ENCODE results near the gene ABLIM1. TPM values are rescaled to one million over a fixed set of nuclear protein-coding genes. Genes with fewer than 3 reads are reported as not detected.
A peak's percentile ranks its signal among the peaks of the same experiment; 100 is the strongest.

The ABLIM1 gene
- total and polyA plus RNA-seq, 2 donors (not counting 1 experiment from before 2014, with no cell fraction given), result 5.3 to 13.6 TPM

DNA sequence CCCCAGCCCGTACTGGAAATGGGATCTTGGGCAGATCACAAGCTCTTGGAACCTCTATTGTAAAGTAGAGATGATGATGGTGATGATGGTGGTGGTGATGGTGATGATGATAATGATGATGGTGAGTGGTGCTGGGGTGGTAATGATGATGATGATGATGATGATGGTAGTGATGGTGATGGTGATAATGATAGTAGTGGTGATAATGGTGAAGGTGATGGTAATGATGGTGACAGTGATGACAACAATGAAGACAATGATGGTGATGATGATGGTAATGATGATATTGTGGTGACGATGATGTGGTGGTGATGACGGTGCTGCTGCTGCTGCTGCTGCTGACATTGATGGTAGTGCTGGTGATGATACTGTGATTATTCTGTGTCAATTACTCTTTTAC is 162.8 kb downstream of the ABLIM1 start:
- Histone ChIP-seq H3K27ac (ENCODE audit: insufficient read depth, low read length) (no peak overlapping the region), H3K79me2 (ENCODE audit: control insufficient read depth, insufficient read depth, low read length) (no peaks in the 10 kb centered on the region), H3K36me3 (ENCODE audit: control insufficient read depth, insufficient read depth, low read length) (no peaks in the 10 kb centered on the region), H3K4me2 (ENCODE audit: extremely low read depth, insufficient read depth, low read length) (no peak overlapping the region), H2AFZ (ENCODE audit: low read length) (no peak overlapping the region), H3K27me3 (ENCODE audit: control insufficient read depth, insufficient read depth, low read length) (no peaks in the 10 kb centered on the region), H3K9me3 (ENCODE audit: control insufficient read depth, insufficient read depth, low read depth, low read length) (no peaks in the 10 kb centered on the region), H3K4me3 (replicated peaks in 1 of 4; ENCODE audit: control extremely low read depth in 1 of 4, insufficient read depth in 1 of 4, low read depth in 3 of 4, low read length in 4 of 4) (no peak overlapping the region), H3K9ac (ENCODE audit: insufficient read depth, low read length) (no peak overlapping the region), H4K20me1 (ENCODE audit: control insufficient read depth, extremely low read depth, insufficient read depth, low read length) (no peaks in the 10 kb centered on the region), H3K4me1 (ENCODE audit: control insufficient read depth, extremely low read depth, insufficient read depth, low read length) (no peaks in the 10 kb centered on the region)
- no peak for DNase-seq (ENCODE audit: low read depth in 2 of 2)
- TF ChIP-seq, protein P1, sequence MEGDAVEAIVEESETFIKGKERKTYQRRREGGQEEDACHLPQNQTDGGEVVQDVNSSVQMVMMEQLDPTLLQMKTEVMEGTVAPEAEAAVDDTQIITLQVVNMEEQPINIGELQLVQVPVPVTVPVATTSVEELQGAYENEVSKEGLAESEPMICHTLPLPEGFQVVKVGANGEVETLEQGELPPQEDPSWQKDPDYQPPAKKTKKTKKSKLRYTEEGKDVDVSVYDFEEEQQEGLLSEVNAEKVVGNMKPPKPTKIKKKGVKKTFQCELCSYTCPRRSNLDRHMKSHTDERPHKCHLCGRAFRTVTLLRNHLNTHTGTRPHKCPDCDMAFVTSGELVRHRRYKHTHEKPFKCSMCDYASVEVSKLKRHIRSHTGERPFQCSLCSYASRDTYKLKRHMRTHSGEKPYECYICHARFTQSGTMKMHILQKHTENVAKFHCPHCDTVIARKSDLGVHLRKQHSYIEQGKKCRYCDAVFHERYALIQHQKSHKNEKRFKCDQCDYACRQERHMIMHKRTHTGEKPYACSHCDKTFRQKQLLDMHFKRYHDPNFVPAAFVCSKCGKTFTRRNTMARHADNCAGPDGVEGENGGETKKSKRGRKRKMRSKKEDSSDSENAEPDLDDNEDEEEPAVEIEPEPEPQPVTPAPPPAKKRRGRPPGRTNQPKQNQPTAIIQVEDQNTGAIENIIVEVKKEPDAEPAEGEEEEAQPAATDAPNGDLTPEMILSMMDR (conservative IDR thresholded peaks at IDR 0.05 in 1 of 2, IDR thresholded peaks at IDR 0.05 in 1 of 2; ENCODE audit: low read depth in 1 of 2, low read length in 2 of 2), result no peak

DNA sequence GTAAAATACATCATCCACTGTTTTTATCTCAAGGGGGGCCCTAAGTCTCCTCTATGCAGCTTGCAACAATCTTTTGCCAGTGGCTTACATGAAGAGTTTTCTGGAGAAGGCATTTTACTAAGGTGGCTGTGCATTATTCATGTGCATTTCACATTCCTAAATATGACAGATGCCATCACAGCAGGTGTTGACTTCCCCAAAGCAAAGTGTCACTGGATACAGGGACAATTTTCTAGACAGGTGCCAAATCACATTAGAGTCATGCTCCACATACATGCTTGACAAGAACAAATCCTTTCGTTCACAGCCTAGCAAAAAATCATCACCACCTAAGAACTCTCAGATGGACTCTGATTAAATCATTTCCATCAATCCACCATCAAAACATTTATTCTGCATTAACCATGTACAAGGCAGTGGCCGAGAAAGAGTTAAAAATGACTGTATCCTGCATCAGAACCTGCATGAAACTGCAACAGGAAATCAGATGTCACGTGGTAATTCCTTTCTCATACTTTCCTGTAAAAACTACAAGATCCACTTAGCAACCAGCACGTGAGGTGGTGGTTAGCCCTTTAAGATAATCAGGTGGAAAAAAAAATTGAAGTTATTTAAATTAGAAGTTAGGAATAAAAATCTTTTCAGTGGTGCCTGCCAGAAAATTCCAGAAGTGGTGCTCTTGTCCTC is 165.6 kb downstream of the ABLIM1 start:
- Histone ChIP-seq H3K36me3 (ENCODE audit: control insufficient read depth, insufficient read depth, low read length) (no peaks in the 10 kb centered on the region), H3K9ac (ENCODE audit: insufficient read depth, low read length) (no peak overlapping the region), H4K20me1 (ENCODE audit: control insufficient read depth, extremely low read depth, insufficient read depth, low read length) (no peaks in the 10 kb centered on the region), H3K4me2 (ENCODE audit: extremely low read depth, insufficient read depth, low read length) (no peak overlapping the region), H3K4me3 (replicated peaks in 1 of 4; ENCODE audit: control extremely low read depth in 1 of 4, insufficient read depth in 1 of 4, low read depth in 3 of 4, low read length in 4 of 4) (no peak overlapping the region), H3K27me3 (ENCODE audit: control insufficient read depth, insufficient read depth, low read length) (no peaks in the 10 kb centered on the region), H3K79me2 (ENCODE audit: control insufficient read depth, insufficient read depth, low read length) (no peaks in the 10 kb centered on the region), H3K4me1 (ENCODE audit: control insufficient read depth, extremely low read depth, insufficient read depth, low read length) (no peaks in the 10 kb centered on the region), H3K27ac (ENCODE audit: insufficient read depth, low read length) (no peak overlapping the region), H3K9me3 (ENCODE audit: control insufficient read depth, insufficient read depth, low read depth, low read length) (no peaks in the 10 kb centered on the region), H2AFZ (ENCODE audit: low read length) (no peak overlapping the region)
- TF ChIP-seq EZH2 (IDR thresholded peaks at IDR 0.05; ENCODE audit: low read length, missing control alignments), result no peak
- TF ChIP-seq, protein P1 (conservative IDR thresholded peaks at IDR 0.05 in 1 of 2, IDR thresholded peaks at IDR 0.05 in 1 of 2; ENCODE audit: low read depth in 1 of 2, low read length in 2 of 2), result no peak
- peak in 1 of 2 donors; percentile 36 for DNase-seq (ENCODE audit: low read depth in 2 of 2)

DNA sequence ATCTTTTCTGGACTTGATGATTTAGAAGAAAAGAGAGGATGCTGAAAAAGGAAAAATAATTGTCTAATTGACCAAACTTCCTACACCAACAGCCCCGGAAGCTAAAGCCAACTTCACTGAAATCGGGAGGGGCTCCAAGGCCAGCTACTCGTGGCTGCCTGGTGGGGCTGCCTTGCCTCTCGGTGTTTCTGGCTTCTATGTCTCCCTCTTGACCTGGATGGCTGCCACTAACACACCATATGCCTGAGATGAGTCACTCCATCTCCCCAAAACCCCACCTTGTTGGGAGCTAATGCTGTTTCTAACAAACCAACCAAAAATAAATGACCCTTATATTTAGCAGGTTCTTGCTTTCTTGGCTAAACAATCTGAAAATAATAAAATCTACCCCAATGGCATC is 166.1 kb downstream of the ABLIM1 start:
- Histone ChIP-seq H3K79me2 (ENCODE audit: control insufficient read depth, insufficient read depth, low read length) (no peaks in the 10 kb centered on the region), H3K36me3 (ENCODE audit: control insufficient read depth, insufficient read depth, low read length) (no peaks in the 10 kb centered on the region), H3K4me2 (ENCODE audit: extremely low read depth, insufficient read depth, low read length) (no peak overlapping the region), H3K9me3 (ENCODE audit: control insufficient read depth, insufficient read depth, low read depth, low read length) (no peaks in the 10 kb centered on the region), H3K9ac (ENCODE audit: insufficient read depth, low read length) (no peak overlapping the region), H4K20me1 (ENCODE audit: control insufficient read depth, extremely low read depth, insufficient read depth, low read length) (no peaks in the 10 kb centered on the region), H3K27ac (ENCODE audit: insufficient read depth, low read length) (no peak overlapping the region), H3K4me3 (replicated peaks in 1 of 4; ENCODE audit: control extremely low read depth in 1 of 4, insufficient read depth in 1 of 4, low read depth in 3 of 4, low read length in 4 of 4) (no peak overlapping the region), H2AFZ (ENCODE audit: low read length) (no peak overlapping the region), H3K27me3 (ENCODE audit: control insufficient read depth, insufficient read depth, low read length) (no peaks in the 10 kb centered on the region), H3K4me1 (ENCODE audit: control insufficient read depth, extremely low read depth, insufficient read depth, low read length) (no peaks in the 10 kb centered on the region)
- DNase-seq (ENCODE audit: low read depth in 2 of 2), result peak in 1 of 2 donors; percentile 45
- TF ChIP-seq, protein P1 (conservative IDR thresholded peaks at IDR 0.05 in 1 of 2, IDR thresholded peaks at IDR 0.05 in 1 of 2; ENCODE audit: low read depth in 1 of 2, low read length in 2 of 2), result no peak
- TF ChIP-seq EZH2 (IDR thresholded peaks at IDR 0.05; ENCODE audit: low read length, missing control alignments), result no peak

Data from fibroblast of lung (primary cell).